Endothelial cell (in vitro differentiated cells): ENCODE data around the gene NAA25. TPM values are rescaled to one million over a fixed set of nuclear protein-coding genes. Genes with fewer than 3 reads are reported as not detected.
"Not testable (repeated sequence)": the region's sequence is repeated elsewhere in the genome, so short reads cannot be mapped to it uniquely, and the experiment has no call there.

ENCODE experiments used
- DNase-seq: peaks from one replicate; pipeline ENCODE4 v3.0.0; 2021; ENCODE audit warnings: low spot score
- H3K27ac Mint-ChIP-seq: one replicate; pipeline ENCODE4 v1.8.0; 2021; ENCODE audit warnings: mixed read lengths, inconsistent platforms; ENCODE audit not compliant: unreplicated experiment
- H3K27me3 Mint-ChIP-seq: one replicate; pipeline ENCODE4 v1.8.0; 2021; ENCODE audit warnings: mild to moderate bottlenecking, moderate library complexity, mixed read lengths, inconsistent platforms; ENCODE audit not compliant: unreplicated experiment
- H3K36me3 Mint-ChIP-seq: one replicate; pipeline ENCODE4 v1.8.0; 2021; ENCODE audit warnings: mild to moderate bottlenecking, low read depth, mixed read lengths, inconsistent platforms; ENCODE audit not compliant: unreplicated experiment
- H3K4me1 Mint-ChIP-seq: one replicate; pipeline ENCODE4 v1.8.0; 2021; ENCODE audit warnings: mild to moderate bottlenecking, mixed read lengths, inconsistent platforms; ENCODE audit not compliant: unreplicated experiment
- H3K4me3 Mint-ChIP-seq: one replicate; pipeline ENCODE4 v1.8.0; 2021; ENCODE audit warnings: mild to moderate bottlenecking, mixed read lengths, inconsistent platforms; ENCODE audit not compliant: unreplicated experiment
- H3K9me3 Mint-ChIP-seq: one replicate; pipeline ENCODE4 v1.8.0; 2021; ENCODE audit warnings: mixed read lengths, inconsistent platforms; ENCODE audit not compliant: unreplicated experiment
- total RNA-seq: library from RNA; stranded (reverse); fragmentation: NEBNext Ultra II Directional; extraction: Animal tissue kit (Norgen Biotek cat#: 25700); gene quantifications from one replicate; pipeline ENCODE4 v1.2.1, GENCODE V29; 2021; ENCODE audit not compliant: unreplicated experiment
- TF ChIP-seq, protein P1 (sequence below): fragments of 200-600 bp; sonication (generic); IDR thresholded peaks from one replicate; pipeline ENCODE4 v1.5.0; 2021; ENCODE audit warnings: antibody characterized with exemption; ENCODE audit not compliant: unreplicated experiment

The NAA25 gene
- total RNA-seq, 1 donor from 2014 or later, result 23.4 TPM

DNA sequence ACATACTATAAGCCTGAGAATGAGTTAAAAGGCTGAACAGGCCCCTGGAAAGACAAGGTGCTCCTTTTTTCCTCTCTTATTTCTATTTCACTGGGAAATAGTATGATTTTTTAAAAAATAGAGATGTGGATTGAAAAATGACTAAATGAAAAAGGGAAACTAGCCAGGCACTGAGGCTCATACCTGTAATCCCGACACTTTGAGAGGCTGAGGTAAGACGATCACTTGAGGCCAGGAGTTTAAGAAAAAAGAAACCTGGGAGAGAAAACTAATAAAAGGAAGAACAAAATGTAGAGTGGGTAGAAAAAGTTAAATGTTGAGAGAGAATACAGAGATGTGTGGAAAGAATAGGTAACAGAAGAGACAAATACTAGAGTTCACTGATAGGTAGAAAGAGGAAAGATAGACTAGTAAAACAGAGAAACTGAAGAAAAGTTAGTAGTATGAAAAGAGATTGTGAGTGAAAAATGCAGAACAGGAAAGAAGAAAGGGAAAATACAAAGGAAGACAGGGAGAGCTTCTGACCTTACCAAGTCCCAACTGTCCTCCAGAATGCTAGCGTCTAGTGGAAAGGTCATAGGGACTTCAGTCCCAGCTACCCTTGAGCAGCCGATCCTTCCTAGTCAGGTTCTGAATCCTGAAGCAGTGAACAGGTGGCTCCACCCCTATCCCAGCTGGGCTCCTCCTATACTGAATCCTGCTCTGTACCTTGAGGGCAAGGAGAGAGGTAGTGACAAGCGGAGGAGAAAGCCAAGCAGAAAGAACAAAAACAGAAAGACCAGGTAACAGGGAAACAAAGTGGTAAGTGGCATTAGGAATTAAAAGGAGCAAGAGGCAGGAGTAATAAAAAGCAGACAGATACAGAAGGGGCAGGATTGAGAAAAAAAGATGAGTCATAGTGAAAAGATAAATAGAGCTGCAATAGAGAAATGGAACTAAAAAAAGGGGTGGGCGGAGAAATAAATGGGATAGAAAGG is 102.9 kb downstream of the NAA25 start:
- no peaks in the 10 kb centered on the region for H3K27me3 Mint-ChIP-seq
- H3K4me3 Mint-ChIP-seq, result no peak overlapping the region
- no peak for DNase-seq
- no peaks in the 10 kb centered on the region for H3K9me3 Mint-ChIP-seq
- H3K4me1 Mint-ChIP-seq, result peaks cover 3% of the 10 kb centered on the region
- TF ChIP-seq, protein P1, sequence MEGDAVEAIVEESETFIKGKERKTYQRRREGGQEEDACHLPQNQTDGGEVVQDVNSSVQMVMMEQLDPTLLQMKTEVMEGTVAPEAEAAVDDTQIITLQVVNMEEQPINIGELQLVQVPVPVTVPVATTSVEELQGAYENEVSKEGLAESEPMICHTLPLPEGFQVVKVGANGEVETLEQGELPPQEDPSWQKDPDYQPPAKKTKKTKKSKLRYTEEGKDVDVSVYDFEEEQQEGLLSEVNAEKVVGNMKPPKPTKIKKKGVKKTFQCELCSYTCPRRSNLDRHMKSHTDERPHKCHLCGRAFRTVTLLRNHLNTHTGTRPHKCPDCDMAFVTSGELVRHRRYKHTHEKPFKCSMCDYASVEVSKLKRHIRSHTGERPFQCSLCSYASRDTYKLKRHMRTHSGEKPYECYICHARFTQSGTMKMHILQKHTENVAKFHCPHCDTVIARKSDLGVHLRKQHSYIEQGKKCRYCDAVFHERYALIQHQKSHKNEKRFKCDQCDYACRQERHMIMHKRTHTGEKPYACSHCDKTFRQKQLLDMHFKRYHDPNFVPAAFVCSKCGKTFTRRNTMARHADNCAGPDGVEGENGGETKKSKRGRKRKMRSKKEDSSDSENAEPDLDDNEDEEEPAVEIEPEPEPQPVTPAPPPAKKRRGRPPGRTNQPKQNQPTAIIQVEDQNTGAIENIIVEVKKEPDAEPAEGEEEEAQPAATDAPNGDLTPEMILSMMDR, result no peak
- no peak overlapping the region for H3K27ac Mint-ChIP-seq
- H3K36me3 Mint-ChIP-seq, result no peaks in the 10 kb centered on the region

DNA sequence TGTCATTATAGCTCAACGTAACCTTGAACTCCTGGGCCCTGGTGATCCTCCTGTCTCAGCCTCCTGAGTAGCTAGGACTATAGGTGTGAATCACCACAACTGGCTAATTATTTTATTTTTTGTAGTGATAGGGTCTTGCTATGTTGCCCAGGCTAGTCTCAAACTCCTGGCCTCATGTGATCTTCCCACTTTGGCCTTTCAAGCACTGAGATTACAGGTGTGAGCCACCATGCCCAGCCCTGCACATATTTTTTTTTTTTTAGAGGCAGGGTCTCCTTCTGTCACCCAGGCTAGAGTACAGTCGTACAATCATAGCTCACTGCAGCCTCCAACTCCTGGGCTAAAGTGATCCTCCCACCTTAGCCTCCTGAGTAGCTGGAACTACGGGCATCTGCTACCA is 104.5 kb downstream of the NAA25 start:
- Mint-ChIP-seq H3K27ac (no peak overlapping the region), H3K9me3 (no peaks in the 10 kb centered on the region), H3K36me3 (no peaks in the 10 kb centered on the region)

DNA sequence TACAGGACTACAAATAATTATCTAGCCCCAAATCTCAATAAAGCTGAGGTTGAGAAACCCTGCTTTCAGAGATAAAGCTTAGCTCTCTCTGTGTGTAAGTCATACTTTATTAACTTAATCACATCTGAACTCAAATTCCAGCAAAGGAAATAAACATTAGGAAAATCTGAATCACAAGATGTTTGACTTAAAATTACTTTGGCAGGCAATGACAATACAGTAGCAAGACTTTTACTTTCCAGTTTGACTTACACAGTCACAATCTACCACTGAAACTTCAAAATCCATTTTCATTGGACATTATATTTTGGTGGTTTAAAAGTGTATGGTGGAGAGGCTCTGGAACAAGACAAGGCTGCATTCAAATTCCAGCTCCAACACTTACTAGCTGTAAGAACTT is 107.0 kb downstream of the NAA25 start:
- no peaks in the 10 kb centered on the region for H3K9me3 Mint-ChIP-seq
- H3K27me3 Mint-ChIP-seq, result no peaks in the 10 kb centered on the region
- TF ChIP-seq, protein P1, result no peak
- H3K36me3 Mint-ChIP-seq, result no peaks in the 10 kb centered on the region
- DNase-seq, result no peak
- H3K27ac Mint-ChIP-seq, result no peak overlapping the region
- no peak overlapping the region for H3K4me3 Mint-ChIP-seq
- H3K4me1 Mint-ChIP-seq, result peaks cover 3% of the 10 kb centered on the region

More for the DNA sequence above, 104.5 kb downstream of the NAA25 start:
- H3K4me3 Mint-ChIP-seq, result no peak overlapping the region
- peaks cover 3% of the 10 kb centered on the region for H3K4me1 Mint-ChIP-seq
- H3K27me3 Mint-ChIP-seq, result no peaks in the 10 kb centered on the region
- TF ChIP-seq, protein P1, result no peak
- DNase-seq, result no peak

DNA sequence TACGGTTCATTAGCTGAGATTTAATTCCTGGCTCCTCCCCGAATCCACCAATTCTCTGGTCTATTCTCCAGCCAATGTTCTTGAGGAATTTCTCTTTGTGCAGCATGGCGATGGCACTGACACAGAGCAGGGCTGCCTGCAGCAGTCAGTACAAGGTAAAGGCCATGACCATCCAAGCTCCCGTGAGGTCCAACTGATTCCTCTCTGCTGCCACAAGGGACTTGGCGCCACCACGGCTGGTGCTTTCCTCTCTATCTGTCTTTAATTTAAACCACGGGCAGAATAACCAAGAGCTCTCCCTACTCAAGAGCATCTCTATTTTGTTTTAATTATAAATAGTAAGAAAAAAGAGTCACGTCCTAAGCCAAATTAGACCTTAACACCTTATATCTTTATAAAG is 107.8 kb downstream of the NAA25 start:
- no peak overlapping the region for H3K4me3 Mint-ChIP-seq
- H3K9me3 Mint-ChIP-seq, result no peaks in the 10 kb centered on the region
- H3K4me1 Mint-ChIP-seq, result peaks cover 3% of the 10 kb centered on the region
- no peaks in the 10 kb centered on the region for H3K27me3 Mint-ChIP-seq
- no peak overlapping the region for H3K27ac Mint-ChIP-seq
- TF ChIP-seq, protein P1, result no peak
- DNase-seq, result no peak
- no peaks in the 10 kb centered on the region for H3K36me3 Mint-ChIP-seq

DNA sequence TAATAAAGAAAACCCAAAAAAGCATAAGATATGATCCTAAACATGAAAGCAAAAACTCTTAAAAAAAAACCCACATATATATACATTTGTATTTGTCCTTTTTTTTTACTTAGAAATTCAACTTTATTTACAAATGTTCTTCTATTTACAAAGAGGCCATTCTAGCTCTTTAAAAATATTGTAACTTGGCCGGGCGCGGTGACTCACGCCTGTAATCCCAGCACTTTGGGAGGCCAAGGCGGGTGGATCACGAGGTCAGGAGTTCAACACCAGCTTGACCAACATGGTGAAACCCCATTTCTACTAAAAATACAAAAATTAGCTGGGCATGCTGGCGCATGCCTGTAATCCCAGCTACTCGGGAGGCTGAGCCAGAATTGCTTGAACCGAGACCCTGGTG is 109.5 kb downstream of the NAA25 start:
- H3K9me3 Mint-ChIP-seq, DNase-seq, H3K27me3 Mint-ChIP-seq, H3K4me1 Mint-ChIP-seq, H3K27ac Mint-ChIP-seq, H3K4me3 Mint-ChIP-seq, H3K36me3 Mint-ChIP-seq: not testable (repeated sequence)
